NCI-H2107 treated with DMSO at 0.1 percent for 48 hours (cell line): ENCODE results near the gene NKX2-1.
"Not testable (repeated sequence)": the region's sequence is repeated elsewhere in the genome, so short reads cannot be mapped to it uniquely, and the experiment has no call there.

Experiments
- DNase-seq: peaks from one replicate; lab custom pipeline; 2025; ENCODE audit not compliant: unreplicated experiment; lab: John Stamatoyannopoulos, UW

Gene NKX2-1

GRCh38 chr14:36519431-36520321 is at the start of gene NKX2-1:
TSS of gene NKX2-1 (minus strand) at chr14:36520232. CDS start at chr14:36520129, 103 bp downstream.
- DNase-seq: no peak

DNA sequence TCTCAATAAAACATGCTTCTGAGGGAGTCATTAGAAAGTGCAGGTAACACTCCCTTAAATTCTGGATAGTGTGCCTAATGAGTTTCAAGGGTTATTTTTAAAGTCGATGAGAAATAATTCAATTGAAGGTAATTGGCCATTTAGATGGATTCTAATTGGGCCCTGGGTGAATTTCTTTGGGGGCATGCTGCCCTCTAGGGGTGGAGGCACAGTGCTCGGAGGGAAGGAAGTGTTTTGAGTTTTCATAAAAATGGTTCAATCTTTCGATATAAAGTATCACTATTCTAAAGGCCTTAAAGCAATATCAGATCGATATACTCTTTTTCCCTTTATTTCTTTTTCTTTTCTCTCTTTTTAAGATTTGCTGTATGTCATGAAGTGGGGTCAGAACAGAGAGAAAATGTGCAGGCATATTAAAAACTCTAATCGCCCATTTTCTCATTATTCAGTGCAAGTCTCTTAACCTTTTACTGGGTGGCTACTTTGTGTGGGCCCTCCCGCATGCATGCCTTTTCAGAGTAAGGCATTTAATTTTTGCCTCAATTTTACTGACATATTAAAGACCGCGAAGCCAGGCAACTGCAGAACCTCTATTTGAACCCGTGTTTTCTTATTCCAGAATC is 36.9 kb upstream of the NKX2-1 start:
- peak; percentile 75 for DNase-seq

DNA sequence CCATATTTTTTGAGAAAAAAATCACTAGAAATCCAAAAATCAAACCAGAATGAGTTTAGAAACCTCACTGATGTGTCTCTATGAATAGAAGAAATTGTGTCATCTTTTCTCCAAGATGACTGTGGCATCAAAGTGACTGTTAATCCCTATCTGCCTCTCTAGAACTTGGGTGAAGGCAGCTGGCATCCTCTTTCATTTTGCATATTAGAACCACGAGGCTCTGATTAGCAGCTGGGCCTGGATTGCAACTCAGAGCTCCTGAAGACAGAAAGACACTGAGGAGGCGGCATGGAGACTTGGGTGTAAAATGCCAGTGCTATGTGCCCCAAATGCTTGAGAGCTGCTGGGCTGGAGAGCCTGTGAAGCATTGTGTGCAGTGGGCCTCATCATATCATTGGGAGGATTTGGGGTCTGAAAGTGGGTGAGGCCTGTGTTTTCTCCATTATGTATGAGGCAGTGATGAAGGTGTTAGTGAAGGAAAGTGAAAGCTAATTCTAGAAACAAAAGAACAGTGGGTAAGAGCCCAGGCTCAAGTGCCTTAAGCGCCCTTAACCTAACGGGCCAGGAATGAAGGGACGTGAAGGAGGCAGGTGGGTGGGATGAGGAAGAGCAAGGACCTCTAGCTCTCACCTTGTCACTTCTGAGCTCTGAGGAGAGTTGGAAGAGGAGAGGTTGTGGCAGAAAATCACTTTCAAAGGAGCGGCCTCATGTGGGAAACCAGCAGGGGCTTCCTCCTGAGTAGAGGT is 36.1 kb upstream of the NKX2-1 start:
- peak; percentile 90 for DNase-seq

DNA sequence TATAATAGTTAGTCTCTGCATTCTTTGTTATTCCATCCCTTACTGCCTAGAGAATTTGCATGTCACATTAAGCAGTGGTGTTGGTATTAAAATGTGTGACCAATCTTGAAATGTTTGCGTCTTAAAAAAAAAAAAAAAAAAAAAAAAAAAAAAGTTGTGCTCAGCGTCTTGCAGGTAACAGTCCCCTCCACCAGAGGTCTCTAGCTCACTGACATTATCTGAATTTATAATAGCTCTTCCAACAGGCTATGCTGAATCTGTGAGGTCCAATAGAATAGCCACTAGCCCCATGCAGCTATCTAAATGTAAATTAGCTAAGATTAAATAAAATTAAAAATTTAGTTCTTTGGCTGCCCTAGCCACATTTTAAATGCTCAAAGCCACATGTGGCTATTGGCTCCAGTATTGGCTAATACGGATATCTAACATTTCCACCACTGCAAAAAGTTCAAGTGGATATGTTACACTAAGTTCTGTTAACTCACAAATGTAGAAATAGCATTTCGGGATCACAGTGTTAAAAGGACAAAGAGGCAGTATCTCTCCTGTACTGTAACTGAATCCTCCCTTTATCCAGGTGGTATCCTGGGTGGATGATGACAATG is 33.7 kb upstream of the NKX2-1 start:
- peak; percentile 62 for DNase-seq

DNA sequence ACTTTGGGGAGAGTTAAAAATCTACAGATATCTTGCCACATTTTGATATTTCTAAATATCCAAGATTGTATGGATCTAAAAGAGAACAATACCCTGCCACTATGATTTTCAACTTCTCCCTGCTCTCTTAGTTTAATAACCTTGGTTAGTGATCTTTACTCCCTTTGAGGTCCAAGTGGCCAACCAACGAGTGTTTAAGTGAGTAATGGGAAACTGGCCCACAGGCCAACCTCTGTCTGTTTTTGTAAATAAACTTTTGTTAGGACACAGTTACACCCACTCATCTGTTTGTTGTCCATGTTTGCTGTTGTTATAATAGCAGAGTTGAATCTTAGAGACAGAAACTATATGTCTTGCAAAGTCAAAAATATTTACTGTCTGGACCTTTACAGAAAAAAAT is 30.9 kb upstream of the NKX2-1 start:
- DNase-seq: no peak

DNA sequence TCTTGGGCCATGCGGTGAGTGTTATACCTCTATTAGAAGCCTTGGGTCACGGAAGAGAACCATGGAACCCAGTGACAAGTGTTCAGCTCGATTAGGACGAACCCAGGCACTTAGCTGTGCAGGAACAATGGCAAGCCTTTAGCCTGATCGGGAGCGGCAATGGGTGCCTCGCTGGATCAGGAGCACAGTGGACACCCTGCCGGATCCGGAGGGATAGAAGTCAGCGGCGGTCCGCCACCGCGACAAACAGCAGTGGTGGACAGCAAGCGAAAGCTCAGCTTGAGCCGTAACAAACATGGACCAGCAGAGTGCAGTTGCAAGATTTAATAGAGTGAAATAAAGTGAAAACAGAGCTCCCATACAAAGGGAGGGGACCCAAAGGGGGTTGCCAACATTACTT is 24.2 kb upstream of the NKX2-1 start:
- not testable (repeated sequence) for DNase-seq

DNA sequence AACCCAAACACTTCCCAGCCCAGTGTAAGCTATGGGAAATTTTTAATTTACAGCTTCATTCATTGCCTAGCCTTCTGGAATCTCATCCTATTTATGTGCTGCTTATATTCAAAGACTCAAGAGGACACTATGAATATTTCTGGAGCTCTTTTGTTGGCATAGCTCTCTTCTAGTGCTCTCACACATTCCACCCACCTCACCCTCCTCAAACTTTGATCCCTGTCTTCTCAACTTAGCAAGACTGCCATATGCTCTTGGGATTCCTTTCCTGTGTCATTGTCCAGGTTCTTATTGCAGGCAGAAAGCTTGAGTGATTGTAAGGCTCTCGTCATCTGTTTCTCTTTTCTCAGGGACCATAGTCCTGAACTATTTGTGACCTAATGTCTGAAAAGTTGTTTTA is 18.0 kb upstream of the NKX2-1 start:
- no peak for DNase-seq

DNA sequence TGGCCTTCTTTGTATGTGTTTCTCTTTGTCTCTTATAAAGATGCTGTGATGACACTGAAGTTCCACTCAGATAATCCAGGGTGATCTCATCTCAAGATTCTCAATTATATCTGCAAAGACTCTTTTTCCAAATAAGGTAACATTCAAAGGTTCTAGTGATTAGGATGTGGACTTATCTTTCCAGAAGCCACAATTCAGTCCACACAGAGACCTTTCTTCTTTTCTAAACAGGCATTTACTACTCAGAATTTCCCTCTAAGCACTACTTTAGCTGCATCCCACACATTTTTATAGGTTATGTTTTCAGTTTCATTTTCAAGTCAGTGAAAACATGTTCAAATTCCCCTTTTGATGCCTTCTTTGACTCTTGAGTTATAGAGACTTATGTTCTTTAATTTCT is 9.0 kb upstream of the NKX2-1 start:
- DNase-seq: no peak

DNA sequence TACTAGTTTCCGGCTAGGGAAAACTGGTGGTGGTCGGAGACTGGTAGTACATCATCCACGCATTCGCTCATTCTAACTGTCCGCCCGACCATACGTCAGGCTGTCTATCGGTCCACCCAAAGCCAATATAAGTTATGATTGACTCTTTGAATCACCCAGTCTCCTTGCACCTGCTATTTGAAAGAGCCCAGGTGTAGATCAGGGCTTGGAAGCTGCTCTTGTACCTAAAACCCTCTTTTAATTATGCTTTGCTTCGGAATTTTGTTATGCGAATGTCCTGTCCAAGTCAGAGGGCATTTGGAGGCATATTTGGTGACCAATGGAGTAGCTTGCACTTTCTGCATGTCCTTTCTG is 5.7 kb upstream of the NKX2-1 start:
- no peak for DNase-seq

DNA sequence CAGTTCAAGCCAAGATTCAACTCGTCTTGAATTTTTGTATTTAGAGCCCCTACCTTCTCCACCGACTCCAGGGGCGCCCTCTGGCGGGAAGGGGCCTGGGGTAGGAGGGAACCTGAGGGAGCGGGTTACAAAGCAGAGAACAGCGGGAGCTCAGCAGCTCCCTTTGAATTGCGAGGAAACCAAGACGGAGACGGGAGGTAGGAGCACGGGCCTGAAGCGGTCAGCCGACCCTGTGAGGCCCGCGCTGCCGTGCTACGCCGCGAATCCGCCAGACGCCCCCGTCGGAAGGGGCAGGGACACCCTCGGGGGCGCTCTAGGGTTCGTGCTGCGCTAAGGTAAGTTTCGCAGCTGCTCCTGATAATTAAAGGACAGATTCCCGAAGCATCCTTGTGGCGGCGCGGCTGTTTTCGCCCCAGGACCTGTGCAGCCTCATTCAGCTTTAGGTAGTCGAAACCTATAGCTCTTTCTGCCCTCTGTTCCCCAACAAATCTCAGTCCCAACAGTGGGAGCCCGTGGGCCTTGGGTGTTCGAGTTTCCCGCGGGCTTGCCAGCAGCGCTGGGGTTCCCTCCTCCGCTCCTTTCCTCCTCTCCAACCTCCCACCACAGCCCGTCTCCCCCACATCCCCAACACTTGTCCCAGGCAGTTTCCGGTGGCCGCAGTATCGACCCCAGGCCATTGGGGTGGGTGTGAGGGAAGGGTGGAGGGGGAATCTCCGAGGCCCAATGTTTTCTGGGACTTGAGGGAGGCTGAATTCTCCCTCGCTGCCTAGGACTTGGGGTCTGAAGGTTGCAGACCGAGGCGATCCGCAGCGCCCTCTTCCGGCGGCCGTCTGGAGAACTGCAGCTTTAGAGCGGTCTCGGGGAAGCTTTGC is 5.1 kb upstream of the NKX2-1 start:
- no peak for DNase-seq

- DNase-seq: no peak
These were observed 4.3 kb upstream of the NKX2-1 start for GRCh38 chr14:36524220-36524837.

DNA sequence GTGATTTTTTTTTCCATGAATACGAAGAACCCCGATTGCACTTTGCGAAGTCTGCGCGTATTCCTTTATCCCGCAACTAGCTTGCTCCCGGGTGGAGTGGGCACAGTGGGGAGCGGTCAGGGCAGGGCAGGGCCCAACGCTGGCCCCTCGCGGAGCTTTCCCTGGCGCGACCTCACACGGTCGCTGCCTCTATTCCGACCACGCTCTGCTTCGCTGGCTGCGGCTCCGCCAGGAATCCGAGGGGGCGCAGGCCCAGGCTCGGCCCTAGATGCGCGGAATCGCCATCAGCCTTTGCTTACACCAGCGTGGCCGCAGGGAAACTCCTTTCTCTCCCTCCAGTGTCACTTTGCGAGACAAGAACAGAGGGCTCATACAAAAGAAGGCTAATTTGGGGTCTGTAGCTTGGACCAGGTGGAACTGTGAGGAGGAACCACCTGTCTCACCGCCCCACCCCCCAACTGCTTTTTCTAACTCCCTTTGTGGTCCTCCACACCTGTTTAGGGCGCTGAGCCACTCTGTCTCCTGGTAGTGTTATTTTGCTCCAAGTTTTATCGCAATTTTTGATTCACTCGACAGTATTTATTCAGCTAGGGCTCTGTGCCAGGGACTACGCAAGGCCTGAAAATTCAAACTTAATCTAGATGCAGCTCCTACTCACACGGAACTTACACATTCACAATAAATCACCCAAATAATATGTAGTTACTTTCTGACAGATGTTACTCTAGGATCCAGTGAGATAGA is 3.1 kb upstream of the NKX2-1 start:
- no peak for DNase-seq

DNA sequence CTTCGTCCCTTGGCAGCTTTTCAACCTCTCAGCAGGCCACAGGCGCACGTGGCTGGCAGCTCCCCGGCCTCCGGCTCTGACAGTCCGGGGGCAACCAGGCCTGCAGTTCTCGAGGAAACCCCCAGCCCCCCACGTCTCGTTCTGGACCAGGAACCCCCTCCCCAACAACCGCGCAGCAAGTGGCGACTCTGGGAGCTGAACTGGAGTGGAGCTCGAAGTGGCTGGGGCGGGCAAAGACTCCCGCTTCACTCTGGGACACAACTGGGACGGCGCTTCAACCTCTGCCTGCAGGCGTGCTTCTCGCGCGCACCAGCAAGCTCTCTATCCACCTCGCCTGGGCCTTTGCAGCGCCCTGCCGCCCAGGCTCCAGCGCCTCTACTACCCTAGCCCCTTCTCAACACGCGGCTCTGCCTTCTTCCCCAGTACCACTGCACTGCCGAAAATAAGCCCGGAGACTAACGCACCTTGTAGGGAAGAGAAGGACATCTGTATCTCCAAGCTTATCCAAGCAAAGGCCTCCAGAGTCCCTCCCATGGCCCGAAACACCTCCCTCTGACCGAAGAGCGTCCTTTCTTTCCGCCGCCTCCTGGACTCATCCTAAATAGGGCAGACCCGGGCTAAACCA is 2.4 kb upstream of the NKX2-1 start:
- DNase-seq: no peak

- DNase-seq: no peak
These were observed 1.7 kb upstream of the NKX2-1 start for GRCh38 chr14:36521598-36522345.

GRCh38 chr14:36520601-36521525 is 831 bp upstream of the NKX2-1 start:
- DNase-seq: no peak

DNA sequence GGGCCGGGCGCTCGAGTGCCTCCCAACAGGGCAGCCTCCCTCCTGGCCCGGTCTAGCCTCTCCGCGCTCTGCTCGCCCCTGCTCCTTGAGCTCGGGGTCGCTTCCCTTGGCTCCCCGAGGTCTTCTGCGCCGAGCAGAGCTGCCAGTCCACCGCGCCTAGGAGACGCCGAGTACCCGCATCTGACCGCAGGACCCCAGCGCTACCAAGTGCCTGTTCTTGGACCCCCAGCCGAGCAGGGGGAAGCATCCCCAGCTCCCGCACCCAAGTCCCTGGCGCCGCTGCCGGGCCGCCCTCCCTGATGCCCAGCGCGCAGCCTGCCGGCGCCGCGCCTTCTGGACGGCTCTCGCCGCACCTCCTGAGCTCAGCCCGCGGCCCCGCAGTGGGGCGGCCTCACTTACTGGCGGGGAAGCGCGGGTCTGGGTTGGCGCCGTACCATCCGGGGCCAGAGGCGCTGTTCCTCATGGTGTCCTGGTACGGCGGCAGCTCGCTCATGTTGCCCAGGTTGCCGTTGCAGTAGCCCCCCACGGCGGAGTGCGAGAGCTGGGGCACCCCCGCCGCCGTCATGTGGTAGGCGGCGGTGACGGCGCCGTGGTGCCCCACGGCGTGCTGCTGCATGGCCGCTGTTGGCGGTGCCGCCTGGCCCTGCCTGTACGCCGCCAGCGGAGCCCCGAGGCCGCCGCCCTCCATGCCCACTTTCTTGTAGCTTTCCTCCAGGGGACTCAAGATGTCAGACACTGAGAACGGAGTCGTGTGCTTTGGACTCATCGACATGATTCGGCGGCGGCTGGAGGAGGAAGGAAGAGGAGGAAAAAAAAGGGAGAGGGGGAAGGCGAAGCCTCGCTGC is 1.2 kb downstream of the NKX2-1 start:
- DNase-seq: no peak
